Chondrocyte (in vitro differentiated cells): ENCODE measurements around the gene ALKBH1. TPM values are rescaled to one million over a fixed set of nuclear protein-coding genes. Genes with fewer than 3 reads are reported as not detected.

Experiments
- DNase-seq: peaks from one replicate; pipeline ENCODE4 v3.0.0; 2021; ENCODE audit warnings: mixed read lengths, low spot score
- H3K27ac Mint-ChIP-seq: one replicate; pipeline ENCODE4 v1.8.0; 2021; ENCODE audit warnings: mild to moderate bottlenecking, moderate library complexity, mixed read lengths; ENCODE audit not compliant: unreplicated experiment
- H3K27me3 Mint-ChIP-seq: 2 replicates; pipeline ENCODE4 v1.8.0; 2021; ENCODE audit warnings: low read depth, mixed read lengths
- H3K36me3 Mint-ChIP-seq: 2 replicates; pipeline ENCODE4 v1.8.0; 2021; ENCODE audit warnings: low read depth, mixed read lengths
- H3K4me1 Mint-ChIP-seq: 2 replicates; pipeline ENCODE4 v1.8.0; 2021; ENCODE audit warnings: low read depth, mild to moderate bottlenecking, mixed read lengths
- H3K4me3 Mint-ChIP-seq: one replicate; pipeline ENCODE4 v1.8.0; 2021; ENCODE audit warnings: mild to moderate bottlenecking, moderate library complexity, mixed read lengths; ENCODE audit not compliant: unreplicated experiment
- H3K9me3 Mint-ChIP-seq: 2 replicates; pipeline ENCODE4 v1.8.0; 2021; ENCODE audit warnings: low read depth, mixed read lengths
- CTCF ChIP-seq: fragments of 200-600 bp; sonication (generic); IDR thresholded peaks from 2 replicates; pipeline ENCODE4 v1.5.0; 2021; ENCODE audit warnings: antibody characterized with exemption, mild to moderate bottlenecking, moderate library complexity
- total RNA-seq: library from RNA; stranded (reverse); gene quantifications from 3 replicates; pipeline ENCODE4 v1.2.1, GENCODE V29; 2021

Gene ALKBH1
- total RNA-seq, 1 donor from 2014 or later, result 7.6 TPM

GRCh38 chr14:77646907-77647306 lies 60.9 kb downstream of the ALKBH1 start:
- Mint-ChIP-seq H3K4me1 (no peaks in the 10 kb centered on the region), H3K27ac (no peak overlapping the region), H3K9me3 (peaks cover 3% of the 10 kb centered on the region), H3K36me3 (no peaks in the 10 kb centered on the region), H3K4me3 (no peak overlapping the region), H3K27me3 (no peaks in the 10 kb centered on the region)
- no peak for TF ChIP-seq CTCF
- no peak for DNase-seq

GRCh38 chr14:77645520-77646230 lies 62.1 kb downstream of the ALKBH1 start:
- H3K36me3 Mint-ChIP-seq, result no peaks in the 10 kb centered on the region
- peaks cover 3% of the 10 kb centered on the region for H3K9me3 Mint-ChIP-seq
- H3K27ac Mint-ChIP-seq, result no peak overlapping the region
- TF ChIP-seq CTCF, result no peak
- no peak overlapping the region for H3K4me3 Mint-ChIP-seq
- no peaks in the 10 kb centered on the region for H3K27me3 Mint-ChIP-seq
- H3K4me1 Mint-ChIP-seq, result peaks cover 4% of the 10 kb centered on the region
- no peak for DNase-seq

- Mint-ChIP-seq H3K4me1 (peaks cover 15% of the 10 kb centered on the region), H3K27ac (no peak overlapping the region), H3K9me3 (peaks cover 3% of the 10 kb centered on the region), H3K27me3 (no peaks in the 10 kb centered on the region), H3K36me3 (no peaks in the 10 kb centered on the region), H3K4me3 (no peak overlapping the region)
- no peak for DNase-seq
- no peak for TF ChIP-seq CTCF
These were observed 65.4 kb downstream of the ALKBH1 start for GRCh38 chr14:77642407-77642806.

GRCh38 chr14:77641534-77642341 lies 66.1 kb downstream of the ALKBH1 start:
- DNase-seq, result no peak
- Mint-ChIP-seq H3K27me3 (no peaks in the 10 kb centered on the region), H3K9me3 (no peaks in the 10 kb centered on the region), H3K4me3 (no peak overlapping the region), H3K27ac (no peak overlapping the region), H3K36me3 (no peaks in the 10 kb centered on the region), H3K4me1 (peaks cover 15% of the 10 kb centered on the region)
- no peak for TF ChIP-seq CTCF

GRCh38 chr14:77640756-77641533 lies 66.9 kb downstream of the ALKBH1 start:
- TF ChIP-seq CTCF, result no peak
- H3K4me3 Mint-ChIP-seq, result no peak overlapping the region
- peaks cover 15% of the 10 kb centered on the region for H3K4me1 Mint-ChIP-seq
- no peak for DNase-seq
- peak overlapping the region; percentile 65 for H3K27ac Mint-ChIP-seq
- H3K9me3 Mint-ChIP-seq, result no peaks in the 10 kb centered on the region
- no peaks in the 10 kb centered on the region for H3K27me3 Mint-ChIP-seq
- no peaks in the 10 kb centered on the region for H3K36me3 Mint-ChIP-seq
